Esophagus (tissue), 2 donors: ENCODE measurements around the gene SLC5A9. TPM values are rescaled to one million over a fixed set of nuclear protein-coding genes. Genes with fewer than 3 reads are reported as not detected.

Experiments used
- H3K27ac ChIP-seq, 2 donors: one replicate each; pipeline ENCODE4 v1.5.1; 2013; ENCODE audit warnings: low read depth in 2 of 2, mild to moderate bottlenecking in 2 of 2, inconsistent platforms in 1 of 2, low read length in 1 of 2, moderate library complexity in 1 of 2
- H3K27me3 ChIP-seq, 2 donors: one replicate each; pipeline ENCODE4 v1.6.1; 2013; ENCODE audit warnings: low read length in 2 of 2, control low read depth in 1 of 2, mild to moderate bottlenecking in 1 of 2; ENCODE audit not compliant: insufficient read depth in 2 of 2, control insufficient read depth in 1 of 2
- H3K36me3 ChIP-seq, 2 donors: one replicate each; pipeline ENCODE4 v1.6.1; 2013; ENCODE audit warnings: low read length in 1 of 2; ENCODE audit not compliant: control insufficient read depth in 2 of 2, insufficient read depth in 2 of 2
- H3K4me1 ChIP-seq, 2 donors: one replicate each; pipeline ENCODE4 v1.6.1; 2013; ENCODE audit warnings: low read length in 1 of 2; ENCODE audit not compliant: control insufficient read depth in 2 of 2, insufficient read depth in 2 of 2
- H3K4me3 ChIP-seq, 2 donors: one replicate each; pipeline ENCODE4 v1.5.1; 2013; ENCODE audit warnings: low read length in 2 of 2, mild to moderate bottlenecking in 2 of 2, low read depth in 1 of 2, moderate library complexity in 1 of 2
- H3K9me3 ChIP-seq, 2 donors: one replicate each; pipeline ENCODE4 v1.6.1; 2013; ENCODE audit warnings: mild to moderate bottlenecking in 2 of 2, low read depth in 1 of 2, low read length in 1 of 2, moderate library complexity in 1 of 2; ENCODE audit not compliant: control insufficient read depth in 2 of 2, insufficient read depth in 1 of 2
- WGBS, 2 donors: extraction: QIAGEN DNeasy Blood & Tissue Kit; methylation state at CpG; one replicate each; pipeline ENCODE4 v1.1.7; 2013; 5-methylcytosine and 5-hydroxymethylcytosine counted together
- polyA plus RNA-seq, 2 donors: library from polyadenylated mRNA; stranded (reverse); fragments of 200-250 nt; gene quantifications; one replicate each; pipeline ENCODE4 v1.2.3, GENCODE V29; 2013
- donor health status: healthy with polysubstance abuse.
- donor health status: Bipolar disorder and iron deficiency.

Gene SLC5A9
- polyA plus RNA-seq: under 1 TPM; 0.07 to 0.24 TPM

DNA sequence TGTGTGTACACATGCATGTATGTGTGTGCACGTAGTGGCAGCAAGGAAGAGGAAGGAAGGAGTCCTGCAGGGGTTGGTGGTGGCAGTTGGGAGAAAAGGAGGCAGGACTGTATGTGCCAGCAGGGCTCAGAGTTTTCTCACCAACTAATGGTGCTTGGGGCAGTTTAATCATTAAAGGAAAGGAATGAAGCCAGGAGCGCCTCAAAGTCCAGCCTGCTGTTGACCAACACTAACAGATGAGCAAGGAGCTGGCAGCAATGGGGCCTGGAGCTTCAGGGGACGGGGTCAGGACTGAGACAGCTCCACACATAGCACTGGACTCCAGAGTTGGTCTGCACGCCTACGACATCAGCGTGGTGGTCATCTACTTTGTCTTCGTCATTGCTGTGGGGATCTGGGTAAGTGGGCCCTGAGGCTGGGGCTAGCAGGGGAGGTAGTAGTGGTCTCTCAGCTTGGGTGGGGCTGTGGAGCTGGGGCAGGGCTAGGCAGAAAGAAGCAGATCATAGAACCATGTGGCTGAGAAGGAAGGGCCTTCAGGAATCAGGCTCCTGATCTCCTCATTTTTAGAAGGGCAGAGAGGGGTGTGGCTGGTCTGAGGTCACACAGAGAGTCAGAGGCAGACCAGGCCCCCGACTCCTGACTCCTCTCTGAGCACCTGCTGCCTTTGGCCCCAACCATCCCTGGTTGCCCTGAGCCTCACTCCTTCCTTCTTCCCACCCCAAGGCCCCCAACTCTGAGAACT is at the start of gene SLC5A9:
TSS of gene SLC5A9 (plus strand) at position 216 of the 742 bp plus-strand sequence. CDS start at position 237, 21 bp downstream.
- Histone ChIP-seq H3K27me3 (no peaks in the 10 kb centered on the region), H3K4me3 (no peak within 1 kb of the TSS), H3K4me1 (no peaks in the 10 kb centered on the region), H3K36me3 (no peaks in the 10 kb centered on the region), H3K9me3 (peaks cover 0 to 2% of the 10 kb centered on the region in 2 donors), H3K27ac (no peak within 1 kb of the TSS)
- WGBS, 2 donors: 78 to 88% methylated on average over 7 to 8 of the region's 8 CpGs

DNA sequence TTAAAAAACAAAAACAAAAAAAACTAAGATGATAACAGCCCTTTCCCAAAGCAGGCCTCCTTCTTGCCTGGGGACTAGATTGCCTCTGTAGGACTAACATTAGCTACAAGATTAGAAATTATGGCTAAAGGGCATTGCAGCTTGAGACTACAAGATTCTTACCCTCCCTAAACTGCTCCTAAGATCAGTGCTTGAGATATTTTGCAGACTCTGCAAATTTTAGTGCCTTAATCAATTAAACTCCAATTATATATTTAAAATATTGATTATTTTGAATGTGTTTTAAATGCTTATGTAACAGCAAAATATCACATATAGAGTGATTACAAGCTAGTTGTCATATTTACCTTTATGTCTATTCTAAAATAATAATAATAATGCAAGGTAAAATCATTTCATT is 47.4 kb upstream of the SLC5A9 start:
- Histone ChIP-seq H3K27ac (no peak overlapping the region), H3K4me1 (no peaks in the 10 kb centered on the region), H3K9me3 (no peaks in the 10 kb centered on the region), H3K36me3 (no peaks in the 10 kb centered on the region), H3K4me3 (no peak overlapping the region), H3K27me3 (no peaks in the 10 kb centered on the region)

DNA sequence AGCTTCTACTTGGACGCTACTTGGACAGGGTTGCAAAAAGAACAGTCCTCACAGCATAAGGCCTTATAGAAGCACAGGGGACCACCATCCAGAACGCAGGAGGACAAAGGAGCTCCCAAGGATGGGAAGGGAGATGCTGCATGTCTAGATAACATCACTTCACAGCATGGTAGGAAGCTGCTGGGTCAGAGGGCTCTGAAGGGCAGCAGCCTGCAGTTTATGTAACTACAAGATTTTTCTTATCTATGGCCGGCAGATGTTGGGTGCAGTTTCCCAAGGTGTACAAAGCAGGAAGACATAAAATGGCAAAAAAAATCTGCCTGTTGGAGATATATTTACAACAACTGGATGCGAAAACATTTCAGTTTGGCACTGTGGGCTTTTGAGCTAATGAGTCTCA is 45.3 kb upstream of the SLC5A9 start:
- no peaks in the 10 kb centered on the region for H3K36me3 ChIP-seq
- 44 to 76% methylated on average over 4 of the region's 4 CpGs for WGBS, 2 donors
- no peaks in the 10 kb centered on the region for H3K4me1 ChIP-seq
- H3K27ac ChIP-seq: no peak overlapping the region
- H3K9me3 ChIP-seq: no peaks in the 10 kb centered on the region
- no peak overlapping the region for H3K4me3 ChIP-seq
- H3K27me3 ChIP-seq: no peaks in the 10 kb centered on the region

DNA sequence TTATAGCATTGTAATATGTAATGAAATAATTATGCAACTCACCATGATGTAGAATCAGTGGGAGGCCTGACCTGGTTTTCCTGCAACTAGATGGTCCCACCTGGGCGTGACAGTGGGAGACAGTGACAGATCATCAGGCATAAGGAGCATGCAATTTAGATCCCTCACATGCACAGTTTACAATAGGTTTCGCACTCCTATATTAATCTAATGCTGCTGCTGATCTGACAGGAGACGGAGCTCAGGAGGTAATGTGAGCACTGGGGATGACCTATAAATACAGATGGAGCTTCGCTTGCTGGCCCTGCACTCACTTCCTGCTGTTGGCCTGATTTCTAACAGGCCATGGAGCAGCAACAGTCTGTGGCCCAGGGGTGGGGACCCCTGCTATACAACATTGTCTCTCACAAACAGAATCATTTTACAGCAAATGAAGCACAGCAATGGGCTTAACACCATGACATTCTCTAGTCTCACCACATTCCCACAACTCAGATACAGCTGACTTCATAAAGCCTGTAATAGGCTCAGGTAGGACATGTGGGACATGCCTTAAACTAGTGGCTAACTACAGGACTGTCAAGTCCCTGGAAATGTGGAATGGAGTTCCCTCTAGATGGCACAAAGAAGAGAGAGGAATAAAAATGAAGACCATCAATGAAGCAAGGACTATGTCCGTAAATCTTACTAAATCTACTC is 40.7 kb upstream of the SLC5A9 start:
- no peaks in the 10 kb centered on the region for H3K27me3 ChIP-seq
- no peaks in the 10 kb centered on the region for H3K4me1 ChIP-seq
- 82 to 85% methylated on average over 5 of the region's 5 CpGs for WGBS, 2 donors
- H3K36me3 ChIP-seq: no peaks in the 10 kb centered on the region
- H3K4me3 ChIP-seq: no peak overlapping the region
- no peak overlapping the region for H3K27ac ChIP-seq
- no peaks in the 10 kb centered on the region for H3K9me3 ChIP-seq

DNA sequence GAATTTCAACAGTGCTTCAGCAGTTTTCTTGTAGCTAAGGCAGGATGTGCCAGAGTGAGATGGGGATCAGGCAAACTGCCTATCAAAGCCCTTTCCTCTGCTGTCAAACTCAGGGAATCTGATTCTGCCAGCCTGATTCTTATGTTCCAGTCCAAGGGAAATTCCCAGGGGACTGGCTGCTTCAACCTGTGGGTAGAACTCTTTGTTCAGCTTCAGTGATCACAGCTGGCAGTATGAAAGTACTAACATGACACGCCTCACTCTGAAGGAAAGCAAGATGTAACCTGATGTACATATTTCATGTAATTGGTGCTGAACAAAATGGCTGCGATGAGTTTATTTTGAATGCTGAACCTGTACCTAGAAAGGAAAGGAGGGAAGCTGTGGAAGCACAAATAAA is 40.1 kb upstream of the SLC5A9 start:
- H3K36me3 ChIP-seq: no peaks in the 10 kb centered on the region
- 52 to 65% methylated on average over 2 of the region's 2 CpGs for WGBS, 2 donors
- no peaks in the 10 kb centered on the region for H3K27me3 ChIP-seq
- H3K27ac ChIP-seq: no peak overlapping the region
- no peak overlapping the region for H3K4me3 ChIP-seq
- no peaks in the 10 kb centered on the region for H3K9me3 ChIP-seq
- no peaks in the 10 kb centered on the region for H3K4me1 ChIP-seq

DNA sequence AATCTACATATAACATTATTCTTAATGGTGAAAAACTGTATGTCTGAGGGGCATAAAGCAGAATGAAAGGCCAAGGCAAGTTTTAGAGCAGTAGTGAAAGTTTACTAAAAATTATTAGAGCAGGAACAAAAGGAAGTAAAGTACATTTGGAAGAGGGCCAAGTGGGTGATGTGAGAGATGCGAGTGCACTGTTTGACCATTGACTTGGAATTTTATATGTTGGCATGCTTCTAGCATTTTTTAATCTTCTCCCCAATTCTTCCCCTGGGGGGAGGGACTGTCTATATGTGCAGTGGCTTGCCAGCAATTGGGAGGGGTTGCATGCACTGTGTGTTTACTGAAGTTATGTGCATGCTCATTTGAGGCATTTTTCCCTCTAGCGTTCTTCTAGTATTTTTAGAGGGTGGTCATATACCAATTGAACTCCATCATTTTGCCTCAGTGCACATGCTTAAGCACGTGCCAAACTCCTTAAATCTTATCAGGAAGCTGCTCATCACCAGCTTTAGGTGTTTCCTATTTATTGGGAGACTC is 36.1 kb upstream of the SLC5A9 start:
- H3K9me3 ChIP-seq: peaks cover 5% of the 10 kb centered on the region in 2 donors
- WGBS, 2 donors: 28 to 35% methylated on average over 3 of the region's 3 CpGs

DNA sequence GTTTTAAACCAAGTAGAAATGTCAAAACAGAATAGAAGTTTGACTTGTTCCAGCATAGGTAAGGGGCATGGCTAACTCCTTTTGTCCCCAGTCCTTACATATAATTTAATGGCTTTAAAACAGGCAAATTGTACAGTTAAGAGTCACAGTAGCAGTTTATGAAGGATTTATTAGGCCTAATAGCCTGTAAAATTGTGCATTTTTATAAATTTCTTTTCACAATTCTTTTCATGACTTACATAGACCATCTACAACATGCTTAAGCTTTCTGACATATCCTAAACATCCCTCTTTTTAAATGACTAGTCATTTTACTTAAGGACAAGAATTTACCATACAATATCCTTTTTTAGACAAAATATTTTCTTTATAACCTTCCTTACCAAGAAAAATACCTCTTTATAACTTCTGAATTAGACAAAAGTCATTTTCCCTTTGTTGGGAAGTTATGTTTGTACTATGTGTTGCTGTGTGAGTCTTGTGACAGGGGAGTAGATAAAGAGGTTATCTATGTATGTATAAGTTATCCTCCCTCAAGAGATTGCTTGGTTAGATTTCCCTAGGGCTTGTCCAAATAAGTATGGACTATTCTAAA is 34.5 kb upstream of the SLC5A9 start:
- H3K36me3 ChIP-seq: no peaks in the 10 kb centered on the region
- no peak overlapping the region for H3K4me3 ChIP-seq
- no peak overlapping the region for H3K27ac ChIP-seq
- H3K4me1 ChIP-seq: no peaks in the 10 kb centered on the region
- peaks cover 5% of the 10 kb centered on the region in 2 donors for H3K9me3 ChIP-seq
- no peaks in the 10 kb centered on the region for H3K27me3 ChIP-seq

More for the DNA sequence above, 36.1 kb upstream of the SLC5A9 start:
- no peak overlapping the region for H3K4me3 ChIP-seq
- H3K4me1 ChIP-seq: no peaks in the 10 kb centered on the region
- H3K27me3 ChIP-seq: no peaks in the 10 kb centered on the region
- H3K27ac ChIP-seq: no peak overlapping the region
- H3K36me3 ChIP-seq: no peaks in the 10 kb centered on the region

DNA sequence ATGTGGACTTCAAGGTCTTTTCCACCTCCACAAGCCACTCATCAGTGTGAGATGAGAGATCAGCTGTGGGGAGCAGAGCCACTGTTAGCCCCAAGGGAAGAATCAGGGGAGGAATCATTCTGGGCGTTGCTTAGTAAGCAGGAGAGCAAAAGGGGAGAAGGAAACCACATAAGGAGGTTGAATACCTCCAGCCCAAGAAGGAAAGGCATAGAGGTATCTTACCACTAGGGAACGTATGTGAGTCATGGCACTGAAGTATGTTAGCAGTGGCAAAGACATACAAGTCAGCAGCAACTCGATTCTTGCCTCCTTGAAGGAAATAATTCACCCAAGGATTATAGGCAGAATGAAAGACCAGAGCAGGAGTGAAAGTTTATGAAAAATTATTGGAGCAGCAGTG is 31.6 kb upstream of the SLC5A9 start:
- no peaks in the 10 kb centered on the region for H3K36me3 ChIP-seq
- no peaks in the 10 kb centered on the region for H3K4me1 ChIP-seq
- 60 to 65% methylated on average over 3 of the region's 3 CpGs for WGBS, 2 donors
- H3K9me3 ChIP-seq: peaks cover 5% of the 10 kb centered on the region in 2 donors
- no peaks in the 10 kb centered on the region for H3K27me3 ChIP-seq
- H3K4me3 ChIP-seq: no peak overlapping the region
- no peak overlapping the region for H3K27ac ChIP-seq

DNA sequence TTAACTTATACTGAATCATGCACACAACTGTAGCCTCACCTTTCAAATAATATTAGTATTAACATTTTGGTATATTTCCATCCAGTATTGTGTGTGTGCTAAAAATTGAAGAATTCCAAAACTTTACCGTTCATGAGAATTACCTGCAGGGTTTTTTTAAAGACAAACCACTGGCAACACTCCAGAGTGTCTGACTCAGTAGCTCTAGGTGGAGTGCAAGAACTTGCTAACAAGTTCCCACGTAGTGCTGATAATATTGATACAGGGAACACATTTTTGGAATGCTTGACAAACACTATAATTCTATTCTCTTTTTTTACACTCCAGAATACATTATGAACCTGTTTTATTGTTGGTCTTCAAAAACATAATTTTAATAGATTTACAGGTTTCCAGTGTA is 27.7 kb upstream of the SLC5A9 start:
- no peaks in the 10 kb centered on the region for H3K36me3 ChIP-seq
- H3K4me1 ChIP-seq: no peaks in the 10 kb centered on the region
- no peak overlapping the region for H3K27ac ChIP-seq
- H3K4me3 ChIP-seq: no peak overlapping the region
- H3K27me3 ChIP-seq: no peaks in the 10 kb centered on the region
- 38 to 43% methylated on average over 2 of the region's 2 CpGs for WGBS, 2 donors
- H3K9me3 ChIP-seq: no peaks in the 10 kb centered on the region
